AG09319 (cell line): Measurements from ENCODE around the gene TMEM134.

Experiments
- DNase-seq: peaks from one replicate; pipeline ENCODE4 v3.0.0-alpha.2; 2010; ENCODE audit warnings: low read depth; ENCODE audit errors: extremely low read depth
- TF ChIP-seq, protein P1 (sequence below): IDR thresholded peaks from 2 replicates; pipeline ENCODE4 v1.5.1; 2011; ENCODE audit warnings: low read depth, mild to moderate bottlenecking, inconsistent platforms, low read length, moderate library complexity

Gene TMEM134

DNA sequence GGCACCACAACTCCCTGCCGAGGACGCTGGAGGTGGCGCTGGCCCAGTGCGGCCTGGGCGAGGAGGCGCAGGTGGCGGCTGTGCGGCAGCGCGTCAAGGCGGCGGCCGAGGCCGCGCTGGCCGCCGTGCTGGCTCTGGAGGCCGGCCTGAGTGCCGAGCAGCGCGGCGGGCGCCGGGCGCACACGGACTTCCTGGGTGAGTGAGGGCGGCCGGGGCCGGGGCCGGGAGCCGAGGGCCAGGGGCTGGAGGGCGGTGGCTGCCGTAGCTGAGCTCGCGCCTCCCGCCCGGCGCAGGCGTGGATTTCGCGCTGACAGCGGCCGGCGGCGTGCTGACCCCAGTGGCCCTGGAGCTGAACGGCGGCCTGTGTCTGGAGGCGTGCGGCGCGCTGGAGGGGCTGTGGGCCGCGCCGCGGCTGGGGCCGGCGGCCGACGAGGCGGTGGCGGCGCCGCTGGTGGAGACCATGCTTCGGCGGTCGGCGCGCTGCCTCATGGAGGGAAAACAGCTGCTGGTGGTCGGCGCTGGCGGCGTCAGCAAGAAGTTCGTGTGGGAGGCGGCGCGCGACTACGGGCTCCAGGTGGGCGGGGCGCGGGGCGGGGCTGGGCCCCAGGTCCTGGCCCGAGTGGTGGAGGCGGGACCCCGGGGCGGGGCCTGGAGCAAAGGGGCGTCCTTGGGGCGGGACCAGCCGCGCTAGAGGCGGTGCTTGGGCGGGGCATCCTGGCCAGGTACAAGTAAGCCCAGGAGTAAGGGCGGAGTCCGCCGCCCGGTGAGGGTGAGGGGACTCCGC is 48.2 kb downstream of the TMEM134 start:
- peak; percentile 57 for DNase-seq
- TF ChIP-seq, protein P1, sequence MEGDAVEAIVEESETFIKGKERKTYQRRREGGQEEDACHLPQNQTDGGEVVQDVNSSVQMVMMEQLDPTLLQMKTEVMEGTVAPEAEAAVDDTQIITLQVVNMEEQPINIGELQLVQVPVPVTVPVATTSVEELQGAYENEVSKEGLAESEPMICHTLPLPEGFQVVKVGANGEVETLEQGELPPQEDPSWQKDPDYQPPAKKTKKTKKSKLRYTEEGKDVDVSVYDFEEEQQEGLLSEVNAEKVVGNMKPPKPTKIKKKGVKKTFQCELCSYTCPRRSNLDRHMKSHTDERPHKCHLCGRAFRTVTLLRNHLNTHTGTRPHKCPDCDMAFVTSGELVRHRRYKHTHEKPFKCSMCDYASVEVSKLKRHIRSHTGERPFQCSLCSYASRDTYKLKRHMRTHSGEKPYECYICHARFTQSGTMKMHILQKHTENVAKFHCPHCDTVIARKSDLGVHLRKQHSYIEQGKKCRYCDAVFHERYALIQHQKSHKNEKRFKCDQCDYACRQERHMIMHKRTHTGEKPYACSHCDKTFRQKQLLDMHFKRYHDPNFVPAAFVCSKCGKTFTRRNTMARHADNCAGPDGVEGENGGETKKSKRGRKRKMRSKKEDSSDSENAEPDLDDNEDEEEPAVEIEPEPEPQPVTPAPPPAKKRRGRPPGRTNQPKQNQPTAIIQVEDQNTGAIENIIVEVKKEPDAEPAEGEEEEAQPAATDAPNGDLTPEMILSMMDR = no peak

DNA sequence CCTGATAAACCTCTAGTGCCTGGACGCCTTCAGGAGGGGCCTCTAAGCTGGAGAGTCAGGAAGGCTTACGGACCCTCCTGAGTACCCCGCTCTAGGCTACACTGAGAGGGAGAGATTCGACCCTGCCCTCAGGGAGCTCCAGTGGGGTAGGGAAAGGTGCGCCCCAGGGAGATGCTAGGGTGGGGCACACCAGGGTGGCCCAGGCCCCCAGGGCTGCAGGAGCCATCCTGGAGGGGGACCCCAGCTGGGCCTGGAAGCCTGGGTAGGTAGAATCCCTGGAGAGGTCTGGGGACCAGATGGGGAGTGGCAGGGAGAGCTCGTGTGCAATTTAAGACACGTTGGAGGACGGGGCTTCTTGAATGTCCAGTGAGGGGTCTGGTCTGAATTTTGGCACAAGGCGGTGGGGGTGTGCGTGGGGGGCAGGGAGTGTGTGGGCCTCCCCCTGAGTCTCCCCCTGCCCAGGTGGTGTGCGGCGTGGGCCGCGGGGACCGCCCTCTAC is 48.9 kb downstream of the TMEM134 start:
- DNase-seq = no peak

GRCh38 chr11:67419325-67420049 is 49.6 kb downstream of the TMEM134 start:
- TF ChIP-seq, protein P1 = no peak
- DNase-seq = no peak

More for the DNA sequence above, 48.9 kb downstream of the TMEM134 start:
- TF ChIP-seq, protein P1 = no peak

GRCh38 chr11:67418476-67419281 is 50.4 kb downstream of the TMEM134 start:
- DNase-seq = no peak
- TF ChIP-seq, protein P1 = no peak

GRCh38 chr11:67417425-67417824 is 51.6 kb downstream of the TMEM134 start:
- DNase-seq = no peak
- TF ChIP-seq, protein P1 = no peak

GRCh38 chr11:67416416-67417335 is 52.4 kb downstream of the TMEM134 start:
- TF ChIP-seq, protein P1 = no peak
- no peak for DNase-seq
